ENCODE data around the gene DGLUCY. TPM values are rescaled to one million over a fixed set of nuclear protein-coding genes. Genes with fewer than 3 reads are reported as not detected.

DGLUCY gene
- total RNA-seq, 2 experiments from 2014 or later: 52.3 to 59.3 TPM

GRCh38 chr14:91238661-91239060, 124.8 kb downstream of the DGLUCY start:
- ChIA-PET CTCF (interaction anchor here (0.7 to 10.4 kb wide), 5 partner anchors 9 to 190 kb away, joined by 3 to 102 read pairs (median 3); no protein-coding TSS in a partner anchor), POLR2A (interaction anchor here (1.3 to 2.4 kb wide), 3 partner anchors 9 to 48 kb away, joined by 3 to 25 read pairs (median 6); no protein-coding TSS in a partner anchor)
- ATAC-seq: no peak
- H3K4me1 Mint-ChIP-seq (ENCODE audit: low read depth): peaks cover 60% of the 10 kb centered on the region
- no peak for DNase-seq
- intact Hi-C loops (cut with micrococcal nuclease): no loop called here
- H3K27ac Mint-ChIP-seq: peak overlapping the region; percentile 78
- peaks cover 74% of the 10 kb centered on the region for H3K36me3 Mint-ChIP-seq (ENCODE audit: low read depth)
- no peaks in the 10 kb centered on the region for H3K9me3 Mint-ChIP-seq
- H3K27me3 Mint-ChIP-seq: no peaks in the 10 kb centered on the region
- peak overlapping the region; percentile 80 for H3K4me3 Mint-ChIP-seq
- TF ChIP-seq CTCF (IDR thresholded peaks at IDR 0.05): no peak

- Mint-ChIP-seq H3K27me3 (no peaks in the 10 kb centered on the region), H3K27ac (peak overlapping the region; percentile 97), H3K4me3 (peak overlapping the region; percentile 80), H3K36me3 (ENCODE audit: low read depth) (peaks cover 83% of the 10 kb centered on the region), H3K9me3 (no peaks in the 10 kb centered on the region), H3K4me1 (ENCODE audit: low read depth) (peaks cover 87% of the 10 kb centered on the region)
- TF ChIP-seq CTCF (IDR thresholded peaks at IDR 0.05): no peak
- intact Hi-C loops (cut with micrococcal nuclease): loop anchor here (1.0 kb wide), 1 partner anchor 14 kb away; no protein-coding TSS in a partner anchor
- DNase-seq (peak; percentile 60), ATAC-seq (no peak)
- CTCF ChIA-PET: interaction anchor here (6.5 to 10.4 kb wide), 2 partner anchors 14 to 66 kb away, joined by 58 to 102 read pairs; no protein-coding TSS in a partner anchor
- POLR2A ChIA-PET: interaction anchor here (0.9 to 8.1 kb wide), 9 partner anchors 8 to 176 kb away, joined by 3 to 274 read pairs (median 23); partner anchors contain the start of gene CCDC88C
Observed at GRCh38 chr14:91241863-91242262, 128.0 kb downstream of the DGLUCY start.

GRCh38 chr14:91242635-91243034, 128.8 kb downstream of the DGLUCY start:
- Mint-ChIP-seq H3K4me1 (ENCODE audit: low read depth) (peaks cover 91% of the 10 kb centered on the region), H3K9me3 (peaks cover 5% of the 10 kb centered on the region), H3K36me3 (ENCODE audit: low read depth) (peaks cover 85% of the 10 kb centered on the region), H3K27ac (peak overlapping the region; percentile 97), H3K27me3 (no peaks in the 10 kb centered on the region), H3K4me3 (peak overlapping the region; percentile 80)
- no peak for TF ChIP-seq CTCF (IDR thresholded peaks at IDR 0.05)
- ATAC-seq: no peak
- ChIA-PET POLR2A (interaction anchor here (0.9 to 8.1 kb wide), 20 partner anchors 9 to 175 kb away, joined by 3 to 274 read pairs (median 6); partner anchors contain the start of genes CCDC88C and DGLUCY), CTCF (interaction anchor here (1.0 to 10.4 kb wide), 5 partner anchors 9 to 66 kb away, joined by 4 to 102 read pairs (median 10); no protein-coding TSS in a partner anchor)
- intact Hi-C loops (cut with micrococcal nuclease): loop anchor here (1.0 kb wide), 1 partner anchor 14 kb away; no protein-coding TSS in a partner anchor
- DNase-seq: no peak

GRCh38 chr14:91243074-91243471, 129.2 kb downstream of the DGLUCY start:
- no peaks in the 10 kb centered on the region for H3K27me3 Mint-ChIP-seq
- peak overlapping the region; percentile 80 for H3K4me3 Mint-ChIP-seq
- no peak for DNase-seq
- peaks cover 6% of the 10 kb centered on the region for H3K9me3 Mint-ChIP-seq
- CTCF ChIA-PET: interaction anchor here (0.8 to 10.4 kb wide), 9 partner anchors 8 to 67 kb away, joined by 3 to 102 read pairs (median 5); no protein-coding TSS in a partner anchor
- TF ChIP-seq CTCF (IDR thresholded peaks at IDR 0.05): no peak
- intact Hi-C loops (cut with micrococcal nuclease): no loop called here
- POLR2A ChIA-PET: interaction anchor here (0.9 to 8.1 kb wide), 22 partner anchors 9 to 175 kb away, joined by 3 to 274 read pairs (median 5); partner anchors contain the start of genes CCDC88C and DGLUCY
- peaks cover 91% of the 10 kb centered on the region for H3K4me1 Mint-ChIP-seq (ENCODE audit: low read depth)
- ATAC-seq: no peak
- H3K27ac Mint-ChIP-seq: peak overlapping the region; percentile 97
- peaks cover 84% of the 10 kb centered on the region for H3K36me3 Mint-ChIP-seq (ENCODE audit: low read depth)

DNA sequence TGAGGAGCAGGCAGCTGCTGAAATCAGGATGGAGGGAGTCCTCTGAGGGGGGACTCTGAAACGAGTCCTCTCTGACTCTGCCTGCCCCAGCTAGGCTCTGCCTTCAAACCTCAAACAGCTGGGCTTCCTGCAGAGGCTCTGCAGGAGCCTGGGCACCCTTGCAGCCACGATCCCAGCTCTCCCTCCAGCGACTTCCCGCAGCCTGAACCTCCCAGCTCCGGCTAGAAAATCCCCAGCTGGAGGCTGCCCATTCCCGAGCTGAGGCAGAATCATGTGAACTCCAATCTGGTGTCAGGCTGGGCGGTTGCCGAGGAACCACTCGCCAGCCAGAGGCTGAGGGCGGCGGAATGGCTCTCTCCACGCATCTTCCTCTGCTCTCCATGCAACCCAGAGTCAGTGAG, 130.6 kb downstream of the DGLUCY start, which contains the start of gene GPR68:
GPR68 (minus strand) TSS at position 204 of the 401 bp plus-strand sequence. CDS start 9,654 bp downstream, outside the sequence.
- Mint-ChIP-seq H3K9me3 (peaks cover 6% of the 10 kb centered on the region), H3K27me3 (no peaks in the 10 kb centered on the region), H3K4me3 (peak within 1 kb of the TSS; percentile 80), H3K27ac (peak within 1 kb of the TSS; percentile 97), H3K36me3 (ENCODE audit: low read depth) (peaks cover 78% of the 10 kb centered on the region), H3K4me1 (ENCODE audit: low read depth) (peaks cover 87% of the 10 kb centered on the region)
- intact Hi-C loops (cut with micrococcal nuclease): no loop called here
- CTCF ChIA-PET: interaction anchor here (1.2 to 10.4 kb wide), 8 partner anchors 10 to 73 kb away, joined by 3 to 102 read pairs (median 5); no protein-coding TSS in a partner anchor
- no peak for TF ChIP-seq CTCF (IDR thresholded peaks at IDR 0.05)
- ATAC-seq (no peak), DNase-seq (peak; percentile 49)
- POLR2A ChIA-PET: interaction anchor here (0.7 to 8.1 kb wide), 20 partner anchors 10 to 877 kb away, joined by 3 to 274 read pairs (median 6); partner anchors contain the start of genes CCDC88C, CPSF2, DGLUCY and NDUFB1
